Fibroblast of villous mesenchyme (primary cell): ENCODE results near the gene VKORC1. TPM values are rescaled to one million over a fixed set of nuclear protein-coding genes. Genes with fewer than 3 reads are reported as not detected.
A peak's percentile ranks its signal among the peaks of the same experiment; 100 is the strongest.

Experiments used
- DNase-seq: peaks from one replicate; pipeline ENCODE4 v3.0.0-alpha.2; 2010; ENCODE audit warnings: low read depth
- H3K4me3 ChIP-seq: 2 replicates; pipeline ENCODE4 v1.5.1; 2011; ENCODE audit warnings: low read depth, mild to moderate bottlenecking, low read length
- CTCF ChIP-seq: IDR thresholded peaks from 2 replicates; pipeline ENCODE4 v1.5.1; 2012; ENCODE audit warnings: low read depth, mild to moderate bottlenecking, low read length; ENCODE audit not compliant: insufficient read depth
- total RNA-seq: library from RNA; depleted of rRNA; stranded (reverse); fragments of >200 nt; gene quantifications from 2 replicates; pipeline ENCODE4 v1.2.3, GENCODE V29; 2012

Gene VKORC1
- total RNA-seq, 1 donor, result 68.2 TPM

- no peak for DNase-seq
- TF ChIP-seq CTCF, result no peak
- no peak overlapping the region for H3K4me3 ChIP-seq
Measured at GRCh38 chr16:31129568-31130335, 35.2 kb upstream of the VKORC1 start.

GRCh38 chr16:31128711-31129567, 34.3 kb upstream of the VKORC1 start:
- DNase-seq, result no peak
- TF ChIP-seq CTCF, result no peak
- no peak overlapping the region for H3K4me3 ChIP-seq

GRCh38 chr16:31127182-31127581, 32.6 kb upstream of the VKORC1 start:
- no peak overlapping the region for H3K4me3 ChIP-seq
- no peak for TF ChIP-seq CTCF
- DNase-seq, result no peak

GRCh38 chr16:31125844-31126243, 31.2 kb upstream of the VKORC1 start:
- no peak overlapping the region for H3K4me3 ChIP-seq
- DNase-seq, result no peak
- TF ChIP-seq CTCF, result no peak

GRCh38 chr16:31120129-31120528, 25.5 kb upstream of the VKORC1 start:
- DNase-seq, result no peak
- no peak overlapping the region for H3K4me3 ChIP-seq
- TF ChIP-seq CTCF, result no peak

GRCh38 chr16:31118223-31119155, 23.9 kb upstream of the VKORC1 start:
- H3K4me3 ChIP-seq, result peak overlapping the region; percentile 82
- peak; percentile 80 for DNase-seq
- TF ChIP-seq CTCF, result no peak
